RWPE2 (cell line): ENCODE measurements around the gene PDIA5.

Source experiments
- ATAC-seq: fragments of 200-7000 bp; cut with Tn5 transposase; 3 replicates; pipeline ENCODE4 v1.9.1; 2021; ENCODE audit warnings: low read depth
- DNase-seq: peaks from one replicate; pipeline ENCODE4 v3.0.0-alpha.2; 2020; ENCODE audit warnings: low spot score
- H3K27ac ChIP-seq: fragments of 450-650 bp; 2 replicates; pipeline ENCODE4 v1.5.1; 2017; ENCODE audit warnings: mild to moderate bottlenecking; ENCODE audit not compliant: poor library complexity, severe bottlenecking
- H3K27me3 ChIP-seq: fragments of 250-450 bp; sonication (Bioruptor Pico); 2 replicates; pipeline ENCODE4 v1.5.1; 2021; ENCODE audit warnings: mild to moderate bottlenecking, moderate library complexity; ENCODE audit not compliant: insufficient read depth, poor library complexity, severe bottlenecking
- H3K36me3 ChIP-seq: fragments of 250-450 bp; sonication (Bioruptor Pico); 2 replicates; pipeline ENCODE4 v1.5.1; 2020; ENCODE audit warnings: low read depth, mild to moderate bottlenecking, moderate library complexity
- H3K4me1 ChIP-seq: fragments of 250-450 bp; sonication (Bioruptor Pico); 2 replicates; pipeline ENCODE4 v1.5.1; 2021; ENCODE audit warnings: mild to moderate bottlenecking, moderate library complexity; ENCODE audit not compliant: insufficient read depth, poor library complexity, severe bottlenecking
- H3K4me3 ChIP-seq: fragments of 250-450 bp; sonication (Bioruptor Pico); 2 replicates; pipeline ENCODE4 v1.5.1; 2021; ENCODE audit warnings: mild to moderate bottlenecking, moderate library complexity; ENCODE audit not compliant: severe bottlenecking
- H3K9me3 ChIP-seq: fragments of 250-450 bp; sonication (Bioruptor Pico); 2 replicates; pipeline ENCODE4 v1.5.1; 2021; ENCODE audit warnings: mild to moderate bottlenecking, moderate library complexity; ENCODE audit not compliant: severe bottlenecking
- TF ChIP-seq, protein P1 (sequence below): fragments of 450-650 bp; IDR thresholded peaks from one replicate; pipeline ENCODE4 v1.5.1; 2017; ENCODE audit warnings: mild to moderate bottlenecking, moderate library complexity; ENCODE audit not compliant: poor library complexity, severe bottlenecking

PDIA5 gene

DNA sequence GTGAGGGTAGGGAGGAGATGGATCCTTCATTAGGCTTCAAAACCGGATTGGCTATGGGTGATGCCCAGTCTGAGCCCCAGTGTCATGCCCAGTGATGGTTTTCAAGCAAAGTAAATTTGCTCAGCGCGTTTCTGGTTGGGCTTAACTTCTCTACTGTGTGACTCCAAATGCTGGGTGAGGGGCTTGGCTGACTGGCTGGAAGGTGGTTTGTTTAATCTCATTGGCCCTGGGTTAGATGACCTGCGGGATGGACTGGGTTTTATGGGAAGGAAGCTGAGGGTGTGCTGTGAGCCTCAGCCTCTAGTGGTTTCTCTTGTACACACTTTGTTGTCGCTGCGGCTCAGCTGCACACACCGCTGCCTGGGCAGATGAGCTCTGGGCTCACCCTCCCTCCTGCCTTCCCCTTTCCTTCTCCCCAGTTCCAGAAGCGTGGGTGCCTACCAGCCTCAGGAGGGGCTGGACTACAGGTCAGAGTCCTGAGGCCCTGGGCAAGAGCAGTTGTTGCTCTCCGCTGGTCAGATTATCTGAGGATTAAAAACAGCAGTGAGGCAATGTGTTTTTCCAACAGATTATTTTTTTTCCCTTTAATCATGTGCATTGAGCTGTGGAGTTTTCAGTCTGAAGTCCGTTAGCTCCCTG, 18.6 kb downstream of the PDIA5 start:
- no peaks in the 10 kb centered on the region for H3K4me1 ChIP-seq
- no peaks in the 10 kb centered on the region for H3K9me3 ChIP-seq
- TF ChIP-seq, protein P1, sequence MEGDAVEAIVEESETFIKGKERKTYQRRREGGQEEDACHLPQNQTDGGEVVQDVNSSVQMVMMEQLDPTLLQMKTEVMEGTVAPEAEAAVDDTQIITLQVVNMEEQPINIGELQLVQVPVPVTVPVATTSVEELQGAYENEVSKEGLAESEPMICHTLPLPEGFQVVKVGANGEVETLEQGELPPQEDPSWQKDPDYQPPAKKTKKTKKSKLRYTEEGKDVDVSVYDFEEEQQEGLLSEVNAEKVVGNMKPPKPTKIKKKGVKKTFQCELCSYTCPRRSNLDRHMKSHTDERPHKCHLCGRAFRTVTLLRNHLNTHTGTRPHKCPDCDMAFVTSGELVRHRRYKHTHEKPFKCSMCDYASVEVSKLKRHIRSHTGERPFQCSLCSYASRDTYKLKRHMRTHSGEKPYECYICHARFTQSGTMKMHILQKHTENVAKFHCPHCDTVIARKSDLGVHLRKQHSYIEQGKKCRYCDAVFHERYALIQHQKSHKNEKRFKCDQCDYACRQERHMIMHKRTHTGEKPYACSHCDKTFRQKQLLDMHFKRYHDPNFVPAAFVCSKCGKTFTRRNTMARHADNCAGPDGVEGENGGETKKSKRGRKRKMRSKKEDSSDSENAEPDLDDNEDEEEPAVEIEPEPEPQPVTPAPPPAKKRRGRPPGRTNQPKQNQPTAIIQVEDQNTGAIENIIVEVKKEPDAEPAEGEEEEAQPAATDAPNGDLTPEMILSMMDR: no peak
- no peaks in the 10 kb centered on the region for H3K27me3 ChIP-seq
- H3K27ac ChIP-seq: no peak overlapping the region
- no peak overlapping the region for H3K4me3 ChIP-seq
- ATAC-seq (no peak), DNase-seq (no peak)
- peaks cover 29% of the 10 kb centered on the region for H3K36me3 ChIP-seq

DNA sequence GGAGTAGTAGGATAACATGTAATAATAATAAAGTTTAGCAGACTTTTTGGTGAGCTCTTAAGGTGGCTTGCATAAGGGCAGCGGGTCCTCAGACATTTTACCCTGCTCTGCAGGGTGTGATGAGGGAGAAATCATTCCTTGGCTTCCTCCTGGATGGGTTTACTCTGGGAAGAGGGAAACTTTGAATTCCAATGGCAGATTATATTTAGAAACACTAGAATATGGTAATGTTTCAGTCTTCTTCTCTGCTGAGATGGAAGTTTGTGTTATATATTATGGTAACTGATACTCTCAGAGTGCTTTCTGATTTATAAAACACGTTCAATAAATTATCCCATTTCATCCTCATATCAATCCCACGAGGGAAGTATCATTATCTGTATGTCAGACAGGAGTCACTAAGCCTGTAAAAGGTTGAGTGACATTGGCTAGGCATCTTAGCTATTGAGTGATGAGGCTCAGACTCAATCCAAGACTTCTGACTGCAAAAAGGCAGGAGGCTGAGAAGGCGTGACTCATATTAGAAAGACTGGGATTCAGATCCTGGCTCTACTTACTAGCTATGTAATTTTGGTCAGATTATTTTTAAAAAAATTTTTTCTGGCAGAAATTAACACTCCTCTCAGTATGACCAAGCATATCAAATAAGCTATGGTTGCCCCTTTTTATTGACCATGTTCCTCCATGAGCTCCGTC, 19.3 kb downstream of the PDIA5 start:
- TF ChIP-seq, protein P1: no peak
- no peak overlapping the region for H3K27ac ChIP-seq
- peaks cover 25% of the 10 kb centered on the region for H3K36me3 ChIP-seq
- no peaks in the 10 kb centered on the region for H3K27me3 ChIP-seq
- DNase-seq (no peak), ATAC-seq (no peak)
- H3K9me3 ChIP-seq: no peaks in the 10 kb centered on the region
- no peak overlapping the region for H3K4me3 ChIP-seq
- H3K4me1 ChIP-seq: no peaks in the 10 kb centered on the region

DNA sequence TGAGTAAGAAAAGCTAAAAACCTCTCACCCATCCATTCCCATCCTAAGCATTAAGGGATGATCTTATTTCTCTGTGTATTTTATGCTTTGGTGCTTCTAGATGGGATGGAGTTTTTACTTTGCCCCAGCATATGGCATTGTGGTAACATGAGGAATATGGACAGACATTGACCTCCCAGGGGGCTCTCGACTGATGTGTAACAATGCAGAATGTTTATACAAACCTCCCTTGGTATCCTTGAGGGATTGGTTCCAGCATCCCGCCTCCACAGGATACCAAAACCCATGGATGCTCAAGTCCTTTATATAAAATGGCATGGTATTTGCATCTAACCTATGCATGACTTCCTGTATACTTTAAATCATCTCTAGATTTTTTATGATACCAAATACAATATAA, 21.6 kb downstream of the PDIA5 start:
- DNase-seq (no peak), ATAC-seq (no peak)
- no peaks in the 10 kb centered on the region for H3K27me3 ChIP-seq
- no peaks in the 10 kb centered on the region for H3K9me3 ChIP-seq
- H3K4me3 ChIP-seq: no peak overlapping the region
- H3K36me3 ChIP-seq: peaks cover 39% of the 10 kb centered on the region
- H3K4me1 ChIP-seq: no peaks in the 10 kb centered on the region
- H3K27ac ChIP-seq: no peak overlapping the region
- TF ChIP-seq, protein P1: no peak

DNA sequence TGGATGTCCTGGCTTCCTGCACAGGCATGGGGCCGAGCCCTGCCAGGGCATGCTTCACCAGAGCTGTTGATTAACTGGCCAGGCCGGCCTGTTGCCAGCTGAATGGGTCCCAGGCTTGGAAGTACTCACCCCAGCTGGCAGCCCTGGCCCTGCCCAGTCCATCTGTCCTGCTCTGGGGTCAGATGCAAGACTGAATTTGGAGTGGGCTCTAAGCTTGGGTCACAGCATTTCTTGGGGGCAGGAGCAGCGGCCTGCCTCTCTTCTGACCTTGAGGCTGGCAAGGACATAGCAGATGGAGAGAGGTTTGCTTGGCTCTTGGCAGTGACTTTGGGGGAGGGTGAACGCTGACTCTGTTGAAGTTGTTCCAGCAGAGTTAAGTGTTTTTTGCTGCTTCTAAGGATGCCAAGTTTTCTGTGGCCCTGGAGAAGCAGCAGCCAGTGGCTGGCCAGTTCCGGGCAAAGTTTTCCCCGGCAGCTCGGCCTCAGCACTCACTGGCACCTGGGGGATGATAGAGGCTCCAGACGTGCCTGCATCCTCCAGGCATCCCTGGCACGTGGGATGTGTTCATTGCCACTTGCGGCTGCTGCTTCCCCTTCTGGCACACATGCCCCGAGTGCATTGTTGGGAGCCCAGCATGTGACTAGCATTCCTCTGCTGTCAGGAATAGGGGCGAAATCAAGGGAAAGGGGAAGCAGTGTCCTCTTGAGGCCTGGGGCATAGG, 22.9 kb downstream of the PDIA5 start:
- ATAC-seq (no peak), DNase-seq (no peak)
- TF ChIP-seq, protein P1: no peak
- no peak overlapping the region for H3K4me3 ChIP-seq
- H3K27me3 ChIP-seq: no peaks in the 10 kb centered on the region
- H3K4me1 ChIP-seq: no peaks in the 10 kb centered on the region
- H3K9me3 ChIP-seq: no peaks in the 10 kb centered on the region
- H3K36me3 ChIP-seq: peaks cover 46% of the 10 kb centered on the region
- H3K27ac ChIP-seq: no peak overlapping the region
